ENCODE results near the gene RHCE.
"Not testable (repeated sequence)": the region's sequence is repeated elsewhere in the genome, so short reads cannot be mapped to it uniquely, and the experiment has no call there.

Gene RHCE

DNA sequence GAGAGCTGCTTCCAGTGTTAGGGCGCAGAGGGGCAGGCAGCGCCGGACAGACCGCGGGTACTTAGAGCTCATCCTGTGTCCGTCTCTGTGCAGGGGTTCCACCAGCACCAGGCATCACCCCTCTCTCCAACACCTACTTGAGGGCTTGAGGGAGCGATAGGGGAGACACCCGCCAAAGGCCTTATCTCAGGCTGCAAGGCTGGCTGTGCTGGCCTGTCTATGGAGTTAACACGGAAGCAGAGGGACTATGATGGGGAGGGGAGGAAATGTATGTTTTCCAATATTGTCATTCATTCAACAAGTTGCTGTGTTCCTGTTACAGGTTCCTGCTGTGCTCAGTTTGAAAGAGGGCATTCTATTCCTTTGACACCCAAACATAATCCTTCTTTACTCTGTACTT is at the start of gene RHCE:
Gene RHCE, minus strand, starts transcription at position 111 of the 400 bp plus-strand sequence. Its CDS starts 39 bp downstream, at position 72.
- TF ChIP-seq, protein P1, sequence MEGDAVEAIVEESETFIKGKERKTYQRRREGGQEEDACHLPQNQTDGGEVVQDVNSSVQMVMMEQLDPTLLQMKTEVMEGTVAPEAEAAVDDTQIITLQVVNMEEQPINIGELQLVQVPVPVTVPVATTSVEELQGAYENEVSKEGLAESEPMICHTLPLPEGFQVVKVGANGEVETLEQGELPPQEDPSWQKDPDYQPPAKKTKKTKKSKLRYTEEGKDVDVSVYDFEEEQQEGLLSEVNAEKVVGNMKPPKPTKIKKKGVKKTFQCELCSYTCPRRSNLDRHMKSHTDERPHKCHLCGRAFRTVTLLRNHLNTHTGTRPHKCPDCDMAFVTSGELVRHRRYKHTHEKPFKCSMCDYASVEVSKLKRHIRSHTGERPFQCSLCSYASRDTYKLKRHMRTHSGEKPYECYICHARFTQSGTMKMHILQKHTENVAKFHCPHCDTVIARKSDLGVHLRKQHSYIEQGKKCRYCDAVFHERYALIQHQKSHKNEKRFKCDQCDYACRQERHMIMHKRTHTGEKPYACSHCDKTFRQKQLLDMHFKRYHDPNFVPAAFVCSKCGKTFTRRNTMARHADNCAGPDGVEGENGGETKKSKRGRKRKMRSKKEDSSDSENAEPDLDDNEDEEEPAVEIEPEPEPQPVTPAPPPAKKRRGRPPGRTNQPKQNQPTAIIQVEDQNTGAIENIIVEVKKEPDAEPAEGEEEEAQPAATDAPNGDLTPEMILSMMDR (IDR thresholded peaks at IDR 0.05): not testable (repeated sequence)

DNA sequence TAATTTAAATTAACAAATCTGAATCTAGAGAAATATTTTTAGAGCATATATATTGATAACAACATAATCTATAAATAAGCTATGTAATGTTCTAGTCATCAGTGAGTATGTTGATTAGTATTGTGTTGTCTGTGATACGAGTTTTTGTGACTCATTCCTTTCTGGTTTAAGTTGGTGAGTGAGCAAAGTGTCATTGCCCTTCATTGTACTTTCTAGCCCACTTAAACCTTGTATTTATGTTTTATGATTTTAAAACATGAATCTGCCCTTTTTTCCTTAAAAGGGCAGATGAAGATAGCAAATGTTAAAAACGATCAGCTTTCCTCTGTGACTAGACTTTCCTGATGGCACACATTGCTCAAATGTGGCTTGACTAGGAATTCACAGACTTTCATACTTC is 48.6 kb upstream of the RHCE start:
- TF ChIP-seq, protein P1 (IDR thresholded peaks at IDR 0.05): no peak

DNA sequence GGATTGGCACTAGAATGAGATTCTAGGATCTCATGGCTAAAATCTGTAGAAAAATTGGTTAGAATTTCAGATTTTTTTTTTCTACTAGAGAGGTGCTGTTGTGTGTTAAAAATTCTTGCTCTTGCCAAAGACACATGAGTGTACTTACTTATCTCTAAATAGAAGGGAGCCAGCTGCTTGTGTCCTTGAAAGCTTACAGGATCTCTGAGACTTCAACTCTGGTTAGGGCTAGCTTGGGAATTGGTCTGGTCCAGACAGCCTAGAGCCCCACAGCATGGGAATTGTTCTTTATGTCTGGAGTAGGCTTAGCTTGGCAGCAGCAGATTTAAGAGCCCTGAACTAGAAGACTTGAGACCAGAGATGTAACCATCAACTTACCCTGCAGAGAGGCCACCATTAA is 47.4 kb upstream of the RHCE start:
- TF ChIP-seq, protein P1 (IDR thresholded peaks at IDR 0.05): no peak

DNA sequence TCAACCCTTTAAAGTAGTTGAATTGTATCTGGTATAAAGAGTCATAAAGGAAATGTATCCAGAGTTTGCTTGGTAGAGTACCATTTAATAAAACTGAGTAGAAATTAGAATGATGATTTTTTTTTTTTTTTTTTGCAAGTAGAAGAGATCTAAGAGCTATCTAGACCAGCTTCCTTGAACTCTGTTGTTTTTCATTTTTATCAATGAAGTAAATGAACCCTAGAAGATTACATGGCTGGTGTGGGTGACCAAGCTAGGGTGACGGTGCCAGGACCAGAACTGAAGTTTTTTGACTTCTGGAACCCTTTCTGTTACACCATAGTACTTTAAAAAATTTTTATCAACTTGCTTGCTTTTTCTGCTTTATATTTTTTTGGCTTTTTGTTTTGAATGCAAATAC is 47.0 kb upstream of the RHCE start:
- TF ChIP-seq, protein P1 (IDR thresholded peaks at IDR 0.05): no peak

DNA sequence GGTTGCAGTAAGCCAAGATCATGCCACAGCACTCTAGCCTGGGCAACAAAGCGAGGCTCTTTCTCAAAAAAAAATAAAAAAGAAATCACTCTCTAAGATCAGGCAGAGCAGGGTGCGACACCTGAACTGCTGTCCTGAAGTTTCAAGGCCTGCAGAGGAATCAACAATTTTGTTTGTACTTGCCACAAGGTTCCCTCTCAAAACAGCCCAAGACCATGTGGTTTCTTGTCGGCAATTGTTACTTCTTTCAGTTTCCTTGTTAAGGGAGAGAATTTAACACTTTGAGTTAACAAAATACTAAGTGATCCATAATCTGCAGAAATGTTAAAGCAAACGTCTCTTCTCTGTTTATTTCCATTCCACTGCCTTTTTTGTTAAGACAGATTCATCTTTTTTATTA is 46.6 kb upstream of the RHCE start:
- TF ChIP-seq, protein P1 (IDR thresholded peaks at IDR 0.05): no peak

DNA sequence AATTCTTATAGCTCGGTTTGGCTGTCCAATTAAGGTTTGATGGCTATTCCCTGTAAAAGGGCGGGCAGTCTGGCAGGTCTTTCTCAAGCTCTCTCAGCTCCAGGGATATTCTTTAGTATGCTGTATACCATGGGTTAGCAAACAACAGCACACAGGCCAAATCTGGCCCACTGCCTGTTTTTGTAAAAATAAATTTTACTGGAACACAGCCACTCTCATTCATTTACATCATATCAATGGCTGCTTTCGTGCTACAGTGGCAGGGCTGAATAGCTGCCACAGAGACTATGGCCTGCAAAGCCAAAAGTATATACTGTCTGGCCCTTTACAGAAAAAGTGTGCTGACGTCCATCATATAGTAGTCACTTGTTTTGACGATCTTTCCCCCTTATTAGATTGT is 42.1 kb upstream of the RHCE start:
- TF ChIP-seq, protein P1 (IDR thresholded peaks at IDR 0.05): no peak

DNA sequence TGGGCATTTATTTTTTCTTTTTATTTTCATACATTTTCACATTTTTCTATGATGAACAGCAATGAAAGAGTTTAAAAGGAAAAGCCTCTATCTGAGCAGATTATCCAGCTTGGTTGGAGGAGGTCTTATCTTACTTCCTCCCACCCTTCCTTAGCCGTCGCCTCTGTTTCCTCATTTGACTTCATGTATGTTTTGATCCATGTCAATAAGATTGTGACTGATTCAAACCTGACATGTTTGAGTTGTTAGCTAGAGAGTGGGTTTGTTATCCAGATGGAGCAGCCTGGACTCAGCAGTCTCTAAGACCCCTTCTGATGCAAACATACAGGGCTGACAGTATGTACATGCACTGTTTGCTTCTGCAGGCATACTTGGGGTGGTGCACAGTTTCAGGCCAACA is 41.2 kb upstream of the RHCE start:
- TF ChIP-seq, protein P1 (IDR thresholded peaks at IDR 0.05): no peak

DNA sequence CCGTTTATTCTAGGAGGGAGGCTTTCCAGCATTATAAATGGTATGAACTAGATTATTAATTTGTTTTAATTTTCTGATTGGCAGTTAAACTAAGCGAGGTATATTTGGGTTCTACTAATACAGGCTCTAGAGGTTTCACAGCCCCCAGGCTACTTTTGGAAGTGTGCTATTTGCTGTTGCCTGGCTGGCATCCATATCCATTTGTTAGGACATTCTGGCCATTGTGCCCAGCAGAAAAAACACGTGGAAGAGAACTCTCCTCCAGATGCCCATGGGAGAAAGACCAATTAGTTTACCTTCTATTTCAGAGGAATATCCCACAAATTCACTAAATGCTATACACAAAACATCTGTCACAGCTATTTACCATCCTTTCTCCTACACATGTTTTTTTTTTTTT is 39.4 kb upstream of the RHCE start:
- TF ChIP-seq, protein P1 (IDR thresholded peaks at IDR 0.05): no peak

Data from LNCAP (cell line).